HL-60 (cell line): Measurements from ENCODE around the gene MED1.

Experiments
- CTCF ChIP-seq: IDR thresholded peaks from one replicate; pipeline ENCODE4 v1.5.1; 2011; ENCODE audit warnings: low read length, control low read depth, inconsistent platforms; ENCODE audit not compliant: insufficient read depth
- POLR2AphosphoS5 ChIP-seq: IDR thresholded peaks from 2 replicates; pipeline ENCODE4 v1.6.1; 2012; ENCODE audit warnings: low read depth
- REST ChIP-seq: IDR thresholded peaks from 2 replicates; pipeline ENCODE4 v1.6.1; 2012; ENCODE audit warnings: low read depth; ENCODE audit not compliant: insufficient replicate concordance
- SPI1 ChIP-seq: IDR thresholded peaks from 2 replicates; pipeline ENCODE4 v1.6.1; 2012; ENCODE audit warnings: low read depth, mild to moderate bottlenecking, borderline replicate concordance

- TF ChIP-seq REST (no peak), POLR2AphosphoS5 (no peak), CTCF (no peak), SPI1 (no peak)
Observed at GRCh38 chr17:39405436-39405835, 45.6 kb downstream of the MED1 start.
